NCI-H2196 treated with DMSO at 0.1 percent for 48 hours (cell line): ENCODE measurements around the gene OR6C2.
"Not testable (repeated sequence)": the region's sequence is repeated elsewhere in the genome, so short reads cannot be mapped to it uniquely, and the experiment has no call there.

Experiments
- DNase-seq: peaks from one replicate; lab custom pipeline; 2025; ENCODE audit not compliant: unreplicated experiment; lab: John Stamatoyannopoulos, UW

Gene OR6C2

DNA sequence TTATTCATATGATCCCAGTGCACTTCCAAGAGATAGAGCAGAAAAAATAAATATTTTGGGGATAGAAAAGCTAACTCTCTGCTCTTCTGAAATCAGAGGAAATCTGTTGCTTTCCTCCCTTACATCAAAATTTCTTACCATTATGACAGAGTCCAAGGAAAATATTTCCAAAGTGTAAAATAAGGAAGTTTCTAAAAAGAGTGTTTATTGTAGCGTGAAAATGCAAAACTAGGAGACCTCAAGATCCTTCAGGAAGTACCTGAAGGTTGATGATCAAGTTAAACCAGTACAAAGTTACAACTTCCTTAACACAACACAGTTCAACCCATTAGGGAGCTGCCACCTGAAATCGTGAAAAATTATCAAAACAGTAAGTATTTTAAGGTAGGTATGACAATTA, at the start of gene OR6C2:
OR6C2 (plus strand) TSS at position 301 of the 400 bp plus-strand sequence. CDS start 8,138 bp downstream, outside the sequence.
- DNase-seq = no peak

- DNase-seq = no peak
These were observed 47.5 kb upstream of the OR6C2 start for GRCh38 chr12:55396326-55396725.

DNA sequence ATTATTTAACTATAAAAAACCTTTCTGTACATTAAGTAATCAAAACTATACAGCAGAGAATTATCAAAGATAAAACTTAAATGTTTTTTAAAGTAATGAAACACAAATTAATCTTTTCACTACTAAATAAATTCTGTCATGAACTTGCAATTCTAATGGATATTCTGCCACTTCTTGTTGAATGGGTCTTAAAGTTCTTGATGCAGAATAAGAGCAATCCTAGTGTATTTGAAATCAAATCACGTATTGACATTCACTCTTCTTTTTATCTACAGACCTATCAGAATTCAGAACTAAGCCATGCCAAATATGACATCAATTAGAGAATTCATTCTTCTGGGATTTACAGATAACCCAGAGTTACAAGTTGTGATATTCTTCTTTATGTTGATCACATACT, 43.6 kb upstream of the OR6C2 start, which contains the start of gene OR6C65:
OR6C65 (plus strand) TSS at position 301 of the 400 bp plus-strand sequence; CDS start at position 301, 0 bp downstream.
- DNase-seq = no peak

GRCh38 chr12:55407866-55408265, 36.0 kb upstream of the OR6C2 start:
- DNase-seq = no peak

GRCh38 chr12:55409133-55409532, 34.7 kb upstream of the OR6C2 start:
- not testable (repeated sequence) for DNase-seq

DNA sequence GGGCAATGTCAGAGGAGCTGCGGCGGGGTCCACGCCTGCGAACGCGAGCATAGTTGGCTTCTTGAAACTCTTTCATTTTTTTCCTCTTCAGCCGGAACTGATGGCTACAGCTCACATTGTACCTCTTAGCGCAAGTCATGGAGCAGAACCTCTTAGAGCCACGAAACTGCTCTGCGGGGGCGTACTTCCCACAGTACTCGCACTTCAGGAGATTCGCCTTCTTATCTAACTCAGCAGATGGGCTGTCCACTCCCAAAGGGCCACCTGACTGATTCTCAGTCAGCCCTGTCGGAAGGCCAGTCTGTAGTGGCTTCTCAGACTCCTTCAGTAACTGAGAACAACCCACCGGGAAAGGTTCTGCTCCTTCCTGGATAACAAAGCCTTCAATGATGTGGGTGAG, 31.7 kb upstream of the OR6C2 start:
- not testable (repeated sequence) for DNase-seq

DNA sequence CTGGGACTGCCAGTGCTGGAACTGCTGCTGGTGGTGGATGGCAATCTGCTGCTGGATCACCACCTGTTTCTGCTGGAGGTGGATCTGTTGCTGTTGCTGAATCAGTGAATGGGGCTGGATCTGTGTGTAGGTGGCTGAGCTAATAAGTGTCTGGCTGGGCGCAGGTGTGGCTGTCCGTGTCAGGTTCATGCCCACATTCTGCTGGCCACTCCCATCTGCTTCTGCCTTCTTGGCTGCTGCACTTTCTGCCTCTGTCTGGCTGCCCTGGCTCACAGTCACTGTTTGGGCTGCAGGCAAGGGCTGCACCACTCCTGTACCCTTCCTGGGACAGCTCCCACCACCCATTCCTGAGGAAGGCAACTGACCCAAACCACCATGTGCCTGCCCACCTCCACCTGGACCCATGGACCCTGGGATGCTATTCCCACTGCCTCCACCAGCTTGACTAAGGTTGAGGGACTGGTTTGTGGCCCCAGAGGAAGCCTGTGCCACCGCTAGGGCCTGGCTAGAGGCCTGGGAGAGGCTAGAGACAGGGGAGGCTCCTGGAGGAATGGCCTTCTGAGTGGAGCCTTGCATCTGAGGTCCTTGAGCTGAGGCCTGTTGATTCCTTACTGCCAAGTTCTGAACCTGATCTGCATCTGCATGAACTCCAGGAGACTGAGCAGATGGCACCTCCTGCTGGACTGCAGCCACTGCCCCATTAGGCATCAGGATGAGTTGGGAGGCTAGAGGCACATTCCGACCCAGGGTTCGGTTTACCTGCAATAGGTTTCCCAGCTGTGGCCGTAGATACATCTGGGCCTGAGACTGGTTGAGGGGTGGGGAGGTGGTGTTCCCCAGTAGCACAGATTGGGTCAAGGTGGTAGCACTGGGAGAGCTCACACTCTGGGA, 30.1 kb upstream of the OR6C2 start:
- DNase-seq = not testable (repeated sequence)

DNA sequence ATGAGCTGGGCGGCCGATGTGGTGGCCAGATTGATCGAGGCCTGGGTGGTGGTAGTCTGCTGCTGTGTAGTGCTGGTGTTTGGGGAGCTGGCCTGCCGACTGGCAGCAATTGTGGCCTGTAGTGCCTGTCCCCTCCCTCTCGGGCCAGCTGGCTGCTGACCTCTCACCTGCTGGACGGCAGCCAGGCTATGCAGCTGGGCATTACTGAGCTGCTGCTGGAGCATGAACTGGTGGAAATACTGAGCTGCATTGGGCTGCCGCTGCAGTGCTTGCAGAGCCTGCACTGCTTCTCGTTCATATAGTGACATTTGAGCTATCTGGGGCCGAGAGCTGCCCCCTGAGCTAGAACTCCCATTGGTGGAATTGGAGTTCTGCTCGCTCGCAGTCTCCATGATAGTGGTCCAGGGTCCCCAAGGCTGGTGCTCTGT, 29.5 kb upstream of the OR6C2 start:
- not testable (repeated sequence) for DNase-seq

GRCh38 chr12:55414889-55415288, 29.0 kb upstream of the OR6C2 start:
- not testable (repeated sequence) for DNase-seq

DNA sequence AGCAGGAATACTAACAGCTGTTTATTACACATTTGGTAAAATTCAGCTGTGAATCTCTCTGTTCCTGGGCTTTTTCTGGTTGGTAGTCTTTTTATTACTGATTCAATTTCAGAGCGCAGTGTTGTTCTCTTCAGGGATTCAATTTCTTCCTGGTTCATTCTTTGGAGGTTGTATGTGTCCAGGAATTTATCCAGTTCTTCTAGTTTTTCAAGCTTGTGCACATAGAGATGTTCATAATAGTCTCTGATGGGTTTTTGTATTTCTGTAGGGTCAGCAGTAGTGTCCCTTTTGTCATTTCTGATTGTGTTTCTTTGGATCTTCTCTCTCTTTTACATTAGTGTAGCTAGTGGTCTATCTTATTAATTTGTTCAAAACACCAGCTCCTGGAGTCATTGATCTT, 26.9 kb upstream of the OR6C2 start:
- no peak for DNase-seq

GRCh38 chr12:55420307-55420962, 23.4 kb upstream of the OR6C2 start:
- no peak for DNase-seq

GRCh38 chr12:55425954-55426353, 17.9 kb upstream of the OR6C2 start, which contains the start of gene OR6C76:
TSS of gene OR6C76 (plus strand) at chr12:55426254. CDS start at chr12:55426254, 0 bp downstream.
- no peak for DNase-seq

DNA sequence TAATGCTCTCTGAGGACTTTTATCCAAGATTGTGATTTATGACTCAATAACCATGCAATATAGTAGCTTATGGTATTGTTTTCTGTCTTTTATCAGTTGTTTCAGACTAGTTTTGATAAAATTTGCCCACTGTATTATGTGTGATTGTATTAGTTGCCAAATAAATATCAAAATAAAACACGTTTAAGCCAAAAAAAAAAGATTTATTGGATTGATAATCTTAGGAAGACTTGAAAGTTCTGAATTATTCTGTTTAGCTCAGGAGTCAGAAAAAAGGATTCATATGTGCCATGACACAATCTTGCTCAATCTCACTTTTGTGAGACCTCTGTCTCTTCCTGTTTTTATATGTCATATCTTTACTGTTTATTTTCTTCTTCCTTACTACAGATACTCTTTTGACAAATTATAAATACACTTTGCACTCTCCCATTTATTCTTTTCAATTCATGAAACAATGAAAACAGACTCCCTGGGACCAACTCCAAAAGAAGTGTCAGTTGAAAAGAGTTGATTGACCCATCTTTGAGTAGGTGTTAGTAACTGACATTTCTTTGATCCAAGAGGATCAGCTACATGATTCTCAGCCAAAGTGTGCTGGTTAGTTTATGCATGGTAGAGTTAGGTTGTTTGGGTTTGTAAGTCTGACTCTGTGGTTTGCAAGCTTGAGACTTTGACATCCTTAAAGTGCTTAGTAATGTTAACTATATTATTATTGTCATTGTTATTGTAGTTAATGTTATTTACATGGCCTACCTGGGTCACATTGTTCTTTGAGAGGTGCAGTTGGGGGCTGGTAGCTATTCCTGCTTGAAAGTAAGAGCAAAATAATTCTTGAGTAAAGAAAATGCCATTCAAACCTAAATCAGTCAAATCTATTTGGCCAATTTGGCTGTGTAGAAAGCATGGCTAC, 15.3 kb upstream of the OR6C2 start:
- no peak for DNase-seq

GRCh38 chr12:55441233-55441632, 2.6 kb upstream of the OR6C2 start:
- DNase-seq = not testable (repeated sequence)

DNA sequence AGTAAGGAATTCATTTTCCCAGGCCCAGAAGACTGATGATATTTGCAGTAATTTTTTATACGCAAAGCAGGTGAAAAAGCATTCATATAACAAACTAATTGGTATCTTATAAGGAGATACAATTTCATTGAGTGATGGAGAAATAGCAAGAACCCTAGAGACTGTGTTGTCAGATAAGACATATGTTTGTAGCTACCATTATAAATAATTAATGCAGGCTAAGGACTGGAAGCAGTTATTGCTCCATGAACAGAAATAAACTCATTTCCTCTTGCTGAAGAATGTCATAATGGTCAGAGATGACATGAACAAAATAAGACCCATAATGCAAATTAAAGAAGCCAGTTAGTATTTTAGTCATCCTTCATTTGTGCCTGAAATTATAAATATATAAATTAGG, 1.5 kb downstream of the OR6C2 start:
- no peak for DNase-seq

DNA sequence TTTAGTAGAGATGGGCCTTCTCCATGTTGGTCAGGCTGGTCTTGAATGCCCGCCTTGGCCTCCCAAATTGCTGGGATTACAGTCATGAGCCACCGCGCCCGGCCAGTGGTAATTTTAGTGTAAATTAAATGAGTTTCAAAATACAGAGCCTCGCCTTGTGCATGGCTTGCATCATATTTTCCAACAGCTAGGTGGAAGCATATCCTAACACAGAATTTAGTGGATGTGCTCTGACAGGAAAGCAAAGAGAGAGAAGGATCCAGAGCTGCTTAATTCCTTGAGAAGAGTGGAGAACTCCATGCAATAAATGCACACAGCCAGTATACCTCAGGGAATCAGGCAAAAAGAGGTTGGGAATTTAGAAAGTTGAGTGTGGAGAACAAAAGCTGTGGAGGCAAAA, 2.5 kb downstream of the OR6C2 start:
- DNase-seq = no peak

DNA sequence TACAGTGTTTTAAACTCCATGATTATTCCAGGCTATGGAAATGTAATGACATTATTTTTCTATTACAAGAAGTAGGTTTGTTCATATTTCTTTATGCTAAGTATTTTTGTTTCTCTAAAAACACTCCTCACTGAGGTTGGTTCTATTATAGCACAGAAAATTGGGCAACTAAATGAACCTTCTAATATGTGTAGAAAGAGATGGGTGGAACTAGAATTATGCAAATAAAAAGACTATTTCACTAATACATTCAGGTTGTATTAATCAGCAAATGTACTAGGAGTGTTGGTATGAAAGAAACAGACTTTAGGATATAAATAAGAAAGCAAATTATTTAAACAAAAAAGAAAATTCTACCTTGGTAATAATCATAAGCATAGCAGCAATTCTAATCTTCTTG, 4.9 kb downstream of the OR6C2 start:
- no peak for DNase-seq

DNA sequence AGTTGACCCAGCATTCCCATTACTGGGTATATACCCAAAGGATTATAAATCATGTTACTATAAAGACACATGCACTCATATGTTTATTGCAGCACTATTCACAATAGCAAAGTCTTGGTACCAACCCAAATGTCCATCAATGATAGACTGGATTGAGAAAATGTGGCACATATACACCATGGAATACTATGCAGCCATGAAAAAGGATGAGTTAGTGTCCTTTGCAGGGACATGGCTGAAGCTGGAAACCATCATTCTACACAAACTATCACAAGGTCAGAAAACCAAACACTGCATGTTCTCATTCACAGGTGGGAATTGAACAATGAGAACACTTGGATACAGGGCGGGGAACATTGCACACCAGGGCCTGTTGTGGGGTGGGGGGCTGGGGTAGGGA, 21.1 kb downstream of the OR6C2 start:
- DNase-seq = not testable (repeated sequence)

- DNase-seq = no peak
These were observed 24.0 kb downstream of the OR6C2 start for GRCh38 chr12:55467836-55468235.

DNA sequence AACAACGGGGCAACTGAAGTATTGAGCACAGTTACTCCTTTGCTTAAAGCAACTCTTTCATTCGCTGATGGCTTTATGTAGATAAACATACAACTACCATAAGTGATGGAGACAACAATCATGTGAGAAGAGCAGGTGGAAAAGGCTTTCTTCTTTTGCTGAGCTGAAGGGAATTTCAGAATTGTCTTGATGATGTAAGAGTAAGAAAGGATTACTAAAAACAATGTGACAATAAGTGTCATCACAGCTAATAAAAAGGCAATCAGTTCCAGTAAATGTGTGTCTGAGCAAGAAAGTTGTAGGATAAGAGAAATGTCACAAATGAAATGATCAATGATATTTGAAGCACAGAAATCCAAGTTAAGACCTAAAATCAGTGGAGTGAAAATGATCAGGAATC, 25.4 kb downstream of the OR6C2 start:
- no peak for DNase-seq
